Type B pancreatic cell (in vitro differentiated cells): ENCODE data around the gene ARHGEF26. TPM values are rescaled to one million over a fixed set of nuclear protein-coding genes. Genes with fewer than 3 reads are reported as not detected.

Experiments
- DNase-seq: peaks from one replicate; pipeline ENCODE4 v3.0.0; 2021; ENCODE audit warnings: mixed read lengths; ENCODE audit not compliant: unreplicated experiment; ENCODE audit errors: extremely low spot score
- H3K27ac Mint-ChIP-seq: 2 replicates; pipeline ENCODE4 v1.8.0; 2021; ENCODE audit warnings: mild to moderate bottlenecking, mixed read lengths
- H3K27me3 Mint-ChIP-seq: 2 replicates; pipeline ENCODE4 v1.8.0; 2021; ENCODE audit warnings: mixed read lengths
- H3K36me3 Mint-ChIP-seq: 2 replicates; pipeline ENCODE4 v1.8.0; 2021; ENCODE audit warnings: mixed read lengths
- H3K4me1 Mint-ChIP-seq: one replicate; pipeline ENCODE4 v1.8.0; 2021; ENCODE audit warnings: mixed read lengths; ENCODE audit not compliant: unreplicated experiment
- H3K4me3 Mint-ChIP-seq: 2 replicates; pipeline ENCODE4 v1.8.0; 2021; ENCODE audit warnings: mild to moderate bottlenecking, mixed read lengths
- H3K9me3 Mint-ChIP-seq: 2 replicates; pipeline ENCODE4 v1.8.0; 2021; ENCODE audit warnings: mixed read lengths
- total RNA-seq: library from RNA; stranded (reverse); gene quantifications from 2 replicates; pipeline ENCODE4 v1.2.1, GENCODE V29; 2021; ENCODE audit warnings: low replicate concordance
- TF ChIP-seq, protein P1 (sequence below): fragments of 200-600 bp; sonication (generic); conservative IDR thresholded peaks from 2 replicates; pipeline ENCODE4 v1.5.0; 2021; ENCODE audit warnings: antibody characterized with exemption, mild to moderate bottlenecking

Gene ARHGEF26
- total RNA-seq, 1 donor from 2014 or later: 12.7 TPM

DNA sequence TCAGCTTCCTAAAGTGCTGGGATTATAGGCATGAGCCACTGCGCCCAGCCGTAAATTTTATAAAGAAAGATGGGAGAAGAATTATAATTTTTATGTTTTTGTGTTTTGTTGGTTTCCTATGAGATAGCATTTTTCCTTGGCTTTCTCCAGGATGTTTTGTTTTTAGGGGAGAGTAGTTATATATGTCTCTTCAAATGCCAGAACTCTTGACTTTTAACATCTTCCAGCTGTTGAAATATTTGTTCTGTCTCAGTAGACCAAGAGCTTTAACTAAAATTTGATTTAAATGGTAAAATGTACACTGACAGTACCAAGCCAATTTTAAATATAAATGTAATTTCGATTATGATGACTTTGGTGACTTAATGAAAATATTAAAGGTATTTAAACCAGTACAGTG, 106.3 kb downstream of the ARHGEF26 start:
- H3K9me3 Mint-ChIP-seq: no peaks in the 10 kb centered on the region
- H3K27me3 Mint-ChIP-seq: no peaks in the 10 kb centered on the region
- no peak overlapping the region for H3K4me3 Mint-ChIP-seq
- no peak overlapping the region for H3K27ac Mint-ChIP-seq
- peaks cover 4% of the 10 kb centered on the region for H3K4me1 Mint-ChIP-seq
- no peak for DNase-seq
- peaks cover 17% of the 10 kb centered on the region for H3K36me3 Mint-ChIP-seq
- TF ChIP-seq, protein P1, sequence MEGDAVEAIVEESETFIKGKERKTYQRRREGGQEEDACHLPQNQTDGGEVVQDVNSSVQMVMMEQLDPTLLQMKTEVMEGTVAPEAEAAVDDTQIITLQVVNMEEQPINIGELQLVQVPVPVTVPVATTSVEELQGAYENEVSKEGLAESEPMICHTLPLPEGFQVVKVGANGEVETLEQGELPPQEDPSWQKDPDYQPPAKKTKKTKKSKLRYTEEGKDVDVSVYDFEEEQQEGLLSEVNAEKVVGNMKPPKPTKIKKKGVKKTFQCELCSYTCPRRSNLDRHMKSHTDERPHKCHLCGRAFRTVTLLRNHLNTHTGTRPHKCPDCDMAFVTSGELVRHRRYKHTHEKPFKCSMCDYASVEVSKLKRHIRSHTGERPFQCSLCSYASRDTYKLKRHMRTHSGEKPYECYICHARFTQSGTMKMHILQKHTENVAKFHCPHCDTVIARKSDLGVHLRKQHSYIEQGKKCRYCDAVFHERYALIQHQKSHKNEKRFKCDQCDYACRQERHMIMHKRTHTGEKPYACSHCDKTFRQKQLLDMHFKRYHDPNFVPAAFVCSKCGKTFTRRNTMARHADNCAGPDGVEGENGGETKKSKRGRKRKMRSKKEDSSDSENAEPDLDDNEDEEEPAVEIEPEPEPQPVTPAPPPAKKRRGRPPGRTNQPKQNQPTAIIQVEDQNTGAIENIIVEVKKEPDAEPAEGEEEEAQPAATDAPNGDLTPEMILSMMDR: no peak

DNA sequence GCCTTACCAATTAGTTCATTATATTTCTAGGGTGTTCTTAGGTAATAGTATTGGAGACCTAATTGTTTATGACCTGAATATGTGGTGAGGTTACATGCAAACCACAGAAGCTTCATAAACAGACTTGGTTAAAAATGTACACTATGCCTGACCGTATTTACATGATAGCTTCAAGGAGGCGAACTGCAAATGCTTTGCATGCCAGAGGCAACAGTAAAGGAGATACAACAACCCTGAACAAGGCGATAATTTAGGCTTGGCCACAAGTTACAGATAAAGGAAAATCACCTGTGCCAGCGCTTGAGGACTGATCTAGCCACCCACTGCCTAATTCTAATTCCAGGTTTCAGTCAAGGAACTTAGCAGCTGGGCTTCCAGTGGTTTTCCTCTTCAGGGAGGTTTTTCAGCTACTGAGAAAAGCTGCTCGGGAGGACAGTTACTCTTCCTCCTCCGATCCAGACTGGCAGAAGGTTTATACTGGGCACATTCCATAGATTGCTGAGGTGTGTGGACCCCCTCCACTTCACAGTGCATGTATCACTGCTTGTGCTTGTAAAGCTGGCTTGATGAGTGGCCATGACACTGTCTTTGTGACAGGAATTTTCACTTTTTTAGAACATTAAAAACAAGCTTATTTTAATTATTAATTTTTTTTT, 107.5 kb downstream of the ARHGEF26 start:
- TF ChIP-seq, protein P1: no peak
- no peaks in the 10 kb centered on the region for H3K9me3 Mint-ChIP-seq
- no peak for DNase-seq
- peaks cover 11% of the 10 kb centered on the region for H3K36me3 Mint-ChIP-seq
- H3K4me3 Mint-ChIP-seq: no peak overlapping the region
- no peaks in the 10 kb centered on the region for H3K27me3 Mint-ChIP-seq
- peak overlapping the region; percentile 33 for H3K27ac Mint-ChIP-seq
- peaks cover 4% of the 10 kb centered on the region for H3K4me1 Mint-ChIP-seq

DNA sequence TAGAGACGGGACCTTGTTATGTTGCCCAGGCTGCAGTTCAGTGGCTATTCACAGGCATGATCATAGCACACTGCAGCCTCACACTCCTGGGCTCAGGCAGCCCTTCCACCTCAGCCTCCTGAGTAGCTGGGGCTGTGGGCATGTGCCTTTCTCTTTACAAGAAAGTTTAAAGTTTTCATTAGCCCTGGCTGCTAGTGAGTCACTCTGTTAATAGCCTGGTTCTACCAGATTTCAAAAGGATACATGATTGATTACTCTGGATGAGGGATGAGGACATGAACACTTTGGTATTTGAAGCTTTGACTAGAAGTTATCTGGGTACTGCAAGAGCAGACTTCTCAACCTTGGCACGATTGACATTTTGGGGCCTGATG, 108.0 kb downstream of the ARHGEF26 start:
- Mint-ChIP-seq H3K27me3 (no peaks in the 10 kb centered on the region), H3K4me3 (no peak overlapping the region), H3K36me3 (peaks cover 14% of the 10 kb centered on the region), H3K9me3 (no peaks in the 10 kb centered on the region), H3K27ac (peak overlapping the region; percentile 44), H3K4me1 (peaks cover 4% of the 10 kb centered on the region)
- no peak for DNase-seq
- TF ChIP-seq, protein P1: no peak

DNA sequence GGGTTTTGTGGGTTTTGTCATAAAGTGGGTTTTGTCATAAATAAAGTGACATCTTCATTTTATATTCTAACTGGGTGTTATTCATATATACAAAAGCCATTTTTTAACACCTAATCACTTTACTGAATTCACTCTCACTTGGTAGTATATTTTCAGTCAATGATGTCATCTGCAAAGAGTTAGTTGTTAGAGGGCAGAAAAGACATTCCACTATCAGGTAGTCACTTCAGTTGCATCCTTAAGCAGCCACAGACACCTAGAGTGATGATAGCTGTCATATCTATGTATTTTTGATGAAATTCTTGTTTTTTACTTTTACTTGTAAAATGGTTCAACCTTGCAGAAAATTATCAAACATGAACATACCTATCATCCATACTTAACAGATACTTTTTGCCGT, 114.1 kb downstream of the ARHGEF26 start:
- H3K9me3 Mint-ChIP-seq: no peaks in the 10 kb centered on the region
- H3K27ac Mint-ChIP-seq: no peak overlapping the region
- no peaks in the 10 kb centered on the region for H3K27me3 Mint-ChIP-seq
- TF ChIP-seq, protein P1: no peak
- H3K36me3 Mint-ChIP-seq: peaks cover 32% of the 10 kb centered on the region
- H3K4me1 Mint-ChIP-seq: no peaks in the 10 kb centered on the region
- H3K4me3 Mint-ChIP-seq: no peak overlapping the region
- no peak for DNase-seq

DNA sequence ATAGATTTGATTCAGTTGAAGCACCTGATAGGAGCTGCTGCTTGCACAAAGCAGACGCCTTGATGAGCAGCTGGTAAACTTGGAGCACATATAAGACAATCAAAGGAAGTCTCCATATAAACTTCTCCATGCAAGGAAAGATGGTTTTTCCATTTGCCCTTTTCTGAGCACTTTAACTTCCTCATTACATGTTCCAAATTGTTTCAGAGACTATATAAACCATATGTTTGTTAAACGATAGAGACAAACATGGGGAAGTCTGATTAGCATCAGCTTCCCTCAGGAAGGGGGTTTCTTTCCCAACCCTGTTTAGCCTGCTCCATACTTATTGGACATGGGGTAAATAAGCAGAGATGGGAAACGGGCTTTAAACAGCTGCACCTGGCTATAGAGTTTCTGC, 115.1 kb downstream of the ARHGEF26 start:
- DNase-seq: no peak
- H3K4me1 Mint-ChIP-seq: no peaks in the 10 kb centered on the region
- H3K36me3 Mint-ChIP-seq: peaks cover 38% of the 10 kb centered on the region
- no peaks in the 10 kb centered on the region for H3K27me3 Mint-ChIP-seq
- no peak overlapping the region for H3K4me3 Mint-ChIP-seq
- no peak overlapping the region for H3K27ac Mint-ChIP-seq
- H3K9me3 Mint-ChIP-seq: no peaks in the 10 kb centered on the region
- TF ChIP-seq, protein P1: no peak

DNA sequence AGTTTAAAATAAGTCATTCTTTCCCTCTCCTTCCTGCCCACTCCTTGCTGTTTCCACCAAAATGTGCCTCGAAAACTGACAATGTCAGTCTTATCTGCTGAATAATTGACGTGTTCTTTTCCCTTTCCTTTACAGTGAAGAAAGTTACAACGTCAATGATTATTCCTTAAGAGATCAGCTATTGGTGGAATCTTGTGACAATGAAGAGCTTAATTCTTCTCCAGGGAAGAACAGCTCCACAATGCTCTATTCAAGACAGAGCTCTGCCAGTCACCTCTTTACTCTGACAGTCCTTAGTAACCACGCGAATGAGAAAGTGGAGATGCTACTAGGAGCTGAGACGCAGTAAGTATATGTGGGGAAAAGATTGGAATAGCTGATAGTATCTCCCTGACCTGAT, 119.0 kb downstream of the ARHGEF26 start:
- TF ChIP-seq, protein P1: no peak
- Mint-ChIP-seq H3K36me3 (peaks cover 37% of the 10 kb centered on the region), H3K27ac (no peak overlapping the region), H3K9me3 (no peaks in the 10 kb centered on the region), H3K4me1 (no peaks in the 10 kb centered on the region), H3K4me3 (no peak overlapping the region), H3K27me3 (no peaks in the 10 kb centered on the region)
- no peak for DNase-seq
